NCI-H748 treated with DMSO at 0.1 percent for 48 hours (cell line): ENCODE measurements around the gene CCNJL.

ENCODE experiments used
- DNase-seq: peaks from one replicate; lab custom pipeline; 2025; lab: John Stamatoyannopoulos, UW

Gene CCNJL

DNA sequence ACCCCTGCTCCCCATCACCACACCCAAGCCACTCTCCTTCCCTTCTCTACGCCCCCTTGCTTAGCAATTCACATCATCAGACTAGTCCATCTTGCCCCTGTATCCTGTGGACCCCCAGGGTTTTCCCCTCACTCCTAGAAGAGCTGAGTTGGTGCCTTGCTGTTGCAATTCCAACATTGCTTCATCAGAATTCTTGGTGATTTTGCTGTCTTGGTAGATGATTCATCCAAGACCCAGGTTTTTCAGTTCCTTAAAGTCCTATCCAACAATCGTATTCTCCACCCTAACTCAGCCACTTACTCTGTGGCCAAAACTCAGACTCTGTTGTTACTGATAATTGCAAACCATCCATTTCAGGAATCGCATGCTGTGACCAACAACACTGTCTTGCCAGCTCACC, 21.4 kb upstream of the CCNJL start:
- DNase-seq, result no peak

DNA sequence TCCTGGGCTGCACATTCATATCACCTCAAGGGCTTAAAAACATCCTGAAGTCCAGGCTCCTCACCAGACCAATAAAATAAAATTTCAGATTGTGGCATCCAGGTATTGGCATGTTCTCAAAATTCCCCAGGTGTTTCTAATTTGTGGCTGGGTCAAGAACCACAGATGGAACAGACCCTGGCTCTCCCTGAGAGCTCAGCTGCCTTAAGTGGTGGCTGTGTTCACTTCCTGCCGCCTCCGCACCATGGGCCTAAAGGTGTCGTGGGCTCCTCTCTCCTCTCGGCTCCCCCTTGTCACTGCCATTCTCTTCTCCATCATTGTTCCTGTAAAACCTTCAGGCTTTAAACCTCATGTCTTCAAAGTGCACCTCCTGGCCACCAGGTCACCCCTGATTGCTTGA, 17.8 kb upstream of the CCNJL start:
- no peak for DNase-seq

DNA sequence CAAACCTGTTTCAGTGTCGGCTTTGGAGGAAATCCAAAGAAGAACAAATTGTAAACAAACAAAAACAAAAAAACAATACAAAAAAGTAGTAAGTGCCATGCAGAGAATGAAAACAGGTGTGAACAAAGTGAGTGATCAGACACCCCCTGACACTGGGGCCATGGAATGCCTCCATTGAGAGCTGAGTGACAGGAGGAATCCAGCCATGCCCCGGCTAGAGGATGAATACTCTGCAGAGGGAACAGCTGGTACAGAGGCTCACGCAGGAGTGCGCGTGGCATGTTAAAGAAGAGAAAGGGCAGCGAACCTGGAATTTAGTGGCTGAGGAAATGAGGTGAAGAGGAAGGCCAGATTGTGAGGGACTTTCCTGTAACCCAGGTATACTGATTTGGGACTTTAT, 15.5 kb upstream of the CCNJL start:
- DNase-seq, result no peak

DNA sequence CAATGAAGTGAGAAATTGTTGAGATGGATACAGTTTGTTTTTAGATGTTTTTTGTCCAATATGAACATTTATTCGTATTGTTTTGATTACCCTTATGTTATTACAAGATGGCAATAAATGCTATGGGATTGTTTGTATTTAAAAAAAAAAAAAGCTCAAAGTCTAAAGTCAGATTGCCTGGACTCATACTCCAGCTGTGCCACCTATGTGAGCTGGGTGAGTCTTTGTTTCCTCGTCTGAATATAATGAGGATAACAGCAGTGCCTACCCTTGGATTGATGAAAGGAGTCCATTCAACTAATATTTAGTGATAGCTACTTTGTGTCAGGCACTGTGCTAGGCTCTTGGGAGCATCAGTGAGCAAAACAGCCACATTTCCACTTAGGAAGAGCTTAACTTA, 14.6 kb upstream of the CCNJL start:
- no peak for DNase-seq

DNA sequence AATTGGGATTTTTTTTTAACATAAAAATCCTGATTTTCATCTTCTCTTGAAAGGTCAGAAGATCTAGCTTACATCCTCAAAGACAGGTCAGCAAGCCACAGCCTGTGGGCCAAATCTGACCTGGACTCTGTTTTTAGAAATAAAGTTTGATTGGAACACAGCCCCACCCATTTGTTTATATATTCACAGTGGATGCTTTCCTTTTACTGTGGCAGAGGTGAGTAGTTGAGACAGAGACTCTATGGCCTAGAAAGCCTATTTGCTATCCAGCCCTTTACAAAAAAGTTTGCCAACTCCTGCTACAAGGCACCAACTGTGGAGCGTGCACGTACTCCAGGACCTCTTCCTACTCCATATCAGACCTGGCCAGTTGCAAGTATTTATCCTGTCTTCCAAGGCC, 13.4 kb upstream of the CCNJL start:
- DNase-seq, result no peak

DNA sequence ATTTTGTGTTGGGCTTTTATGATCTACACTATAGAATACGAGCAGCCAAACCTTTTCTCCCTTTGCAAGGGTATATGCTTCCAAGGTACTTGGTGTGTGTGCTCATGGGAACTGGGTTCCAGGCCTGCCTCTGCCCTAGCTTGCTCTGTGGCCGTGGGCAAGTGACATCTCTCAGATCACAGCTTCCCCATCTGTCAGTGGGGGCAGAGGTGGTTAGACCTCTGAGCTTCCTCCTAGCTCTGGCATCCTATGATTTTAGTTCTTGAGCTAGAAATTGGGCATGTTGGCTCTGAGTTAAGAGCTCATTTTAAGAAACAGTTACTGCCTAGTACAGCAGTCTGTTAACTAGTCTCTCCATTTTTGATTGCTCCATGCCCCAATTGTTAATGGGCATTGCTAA, 12.5 kb upstream of the CCNJL start:
- DNase-seq, result no peak

DNA sequence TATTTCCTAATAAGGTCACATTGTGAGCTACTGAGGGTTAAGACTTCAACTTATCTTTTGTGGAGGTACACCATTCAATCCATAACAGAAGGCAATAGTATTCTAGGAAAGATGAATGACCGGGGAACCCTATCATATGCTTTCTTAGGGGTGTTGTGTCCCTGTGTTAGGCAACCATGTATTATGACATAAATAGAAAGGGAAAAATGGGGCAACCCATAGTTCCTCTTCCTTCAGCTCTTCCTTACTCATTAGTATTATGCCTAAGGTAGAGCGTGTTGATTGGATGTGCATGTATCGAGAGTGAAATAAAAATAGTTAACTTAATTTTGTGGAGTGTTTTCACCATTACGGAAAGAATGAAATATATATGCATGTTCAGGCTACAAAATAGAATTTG, 6.0 kb upstream of the CCNJL start:
- DNase-seq, result no peak

DNA sequence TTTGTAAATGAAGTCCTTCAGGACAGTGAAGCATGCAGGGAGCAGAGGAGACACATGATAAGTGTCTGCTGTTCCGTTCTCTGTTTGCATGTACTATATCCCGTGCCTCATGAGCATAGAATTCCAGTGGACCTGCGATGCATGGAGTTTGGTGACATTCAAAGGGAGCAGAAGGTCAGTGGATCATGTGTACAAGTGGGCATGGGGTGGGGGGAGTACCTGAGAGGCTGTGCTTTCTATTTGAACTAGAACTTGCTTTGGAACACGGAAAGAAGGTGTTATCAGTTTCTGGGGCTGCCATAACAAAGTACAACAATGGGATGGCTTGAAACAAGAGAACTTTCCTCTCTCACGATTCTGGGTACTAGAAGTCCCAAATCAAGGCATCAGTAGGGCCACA, 5.1 kb upstream of the CCNJL start:
- no peak for DNase-seq

DNA sequence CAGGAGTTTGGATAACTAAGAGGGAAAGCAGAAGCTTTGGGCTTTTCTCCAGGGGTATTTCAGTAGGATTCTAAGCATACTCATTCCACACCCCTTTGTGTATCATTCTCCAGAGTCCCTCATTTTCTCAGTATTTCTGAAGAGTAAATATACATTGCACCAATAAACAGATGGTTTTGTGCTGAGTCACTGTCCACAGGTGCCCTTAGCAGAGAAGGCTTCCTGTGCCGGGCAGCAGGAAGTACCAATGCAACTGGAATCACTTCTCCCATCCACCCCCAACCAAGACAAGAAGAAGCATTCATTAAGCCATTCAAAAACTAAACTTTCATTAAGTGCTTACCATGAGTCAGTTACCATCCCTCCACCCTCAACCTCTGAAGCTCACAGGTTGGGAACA, 3.6 kb upstream of the CCNJL start:
- DNase-seq, result peak; percentile 62

DNA sequence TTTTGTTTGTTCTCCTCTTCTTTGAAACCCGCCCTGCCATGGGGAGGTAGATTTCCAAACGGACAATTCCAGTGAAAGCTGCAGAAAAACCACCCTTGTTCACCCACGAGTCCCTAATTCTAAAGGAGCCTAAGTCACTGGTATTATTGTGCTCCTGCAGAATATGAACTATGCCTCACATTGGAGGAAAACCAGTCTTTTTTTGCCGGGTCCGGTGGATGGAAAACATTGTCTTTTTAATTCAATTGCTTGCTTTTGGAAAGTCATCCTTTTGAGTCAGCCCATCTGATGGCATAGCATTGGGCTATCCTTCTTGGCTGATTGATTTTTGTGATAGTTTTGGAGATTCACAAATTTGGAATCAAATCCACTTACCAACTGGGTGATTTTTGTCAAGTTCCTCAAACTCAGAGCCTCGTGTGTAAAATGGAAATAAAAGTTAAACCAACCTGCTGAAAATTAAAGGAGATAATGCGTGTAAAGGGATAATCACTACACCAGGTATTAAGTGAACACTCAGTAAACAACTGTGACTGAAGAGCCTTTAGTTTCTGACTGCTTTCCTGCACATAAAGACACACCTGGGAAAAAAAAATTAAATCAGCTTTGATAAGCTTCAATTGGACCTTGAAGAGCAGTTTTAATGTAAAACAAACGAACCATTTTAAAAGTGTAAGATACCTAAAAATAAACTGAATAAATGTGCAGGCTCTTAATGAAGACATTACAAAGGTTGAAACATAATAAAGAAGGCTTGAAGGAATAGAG, 780 bp upstream of the CCNJL start:
- DNase-seq, result peak; percentile 50

DNA sequence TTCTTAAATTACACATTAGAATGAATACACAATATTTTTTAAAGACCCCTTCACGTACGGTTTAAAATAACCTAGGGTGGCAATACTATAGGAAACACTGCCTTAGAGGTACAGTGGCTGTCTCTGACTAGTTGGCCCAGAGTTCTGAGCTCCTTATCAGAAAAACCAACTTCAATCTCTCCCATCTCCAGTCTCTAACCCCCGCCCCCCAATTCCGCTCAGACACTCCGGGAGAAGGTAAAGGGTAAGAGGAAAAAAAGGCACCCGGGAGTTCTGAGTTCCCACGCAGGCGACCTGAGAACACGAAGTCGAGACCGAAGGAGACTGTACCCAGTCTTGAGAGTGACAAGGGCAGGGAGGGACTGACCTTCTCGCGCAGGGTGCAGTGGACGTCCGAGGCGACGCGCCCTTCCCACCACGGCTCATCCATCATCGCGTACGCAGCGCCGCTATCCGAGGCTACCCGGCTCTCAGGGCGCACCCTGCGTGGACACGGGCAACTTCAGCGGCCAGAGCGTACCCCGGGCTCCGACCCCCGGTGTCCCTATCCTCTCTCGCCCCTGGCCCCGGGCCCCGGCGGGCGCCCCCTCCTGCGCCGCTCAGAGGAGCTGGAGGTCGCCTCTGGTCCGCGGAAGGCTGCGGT, 752 bp downstream of the CCNJL start:
- no peak for DNase-seq

DNA sequence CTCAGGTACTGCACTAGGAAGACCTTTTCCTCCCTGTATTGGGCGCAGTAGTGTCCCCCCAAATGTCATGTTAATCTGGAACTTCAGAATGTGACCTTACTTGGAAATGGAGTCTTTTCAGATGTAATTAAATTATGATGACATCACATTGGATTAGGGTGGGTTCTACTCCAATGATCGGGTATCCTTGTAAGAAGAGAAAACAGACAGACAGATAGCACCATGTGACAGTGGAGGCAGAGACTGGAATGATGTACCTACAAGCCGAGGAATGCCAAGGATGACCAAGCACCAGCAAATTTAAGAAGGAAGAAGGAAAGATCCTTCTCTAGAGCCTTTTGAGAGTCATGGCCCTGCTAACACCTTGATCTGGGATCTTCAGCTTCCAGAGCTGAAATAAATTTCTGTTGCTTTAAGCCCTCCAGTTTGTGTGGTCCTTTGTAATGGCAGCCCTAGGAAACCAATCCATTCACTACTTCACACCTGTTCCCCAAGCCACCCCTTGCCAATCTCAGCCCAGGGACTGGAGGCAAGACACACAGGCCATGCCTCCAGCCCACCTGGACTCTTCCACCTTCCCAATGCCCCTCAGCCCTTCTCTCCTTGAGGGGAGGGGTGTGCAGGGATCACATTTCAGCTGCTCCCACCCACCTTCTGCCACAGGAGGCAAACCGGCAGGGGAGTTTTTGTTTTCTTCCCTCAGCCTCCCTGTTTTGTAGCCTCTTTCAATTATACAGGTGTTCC, 1.6 kb downstream of the CCNJL start:
- no peak for DNase-seq

DNA sequence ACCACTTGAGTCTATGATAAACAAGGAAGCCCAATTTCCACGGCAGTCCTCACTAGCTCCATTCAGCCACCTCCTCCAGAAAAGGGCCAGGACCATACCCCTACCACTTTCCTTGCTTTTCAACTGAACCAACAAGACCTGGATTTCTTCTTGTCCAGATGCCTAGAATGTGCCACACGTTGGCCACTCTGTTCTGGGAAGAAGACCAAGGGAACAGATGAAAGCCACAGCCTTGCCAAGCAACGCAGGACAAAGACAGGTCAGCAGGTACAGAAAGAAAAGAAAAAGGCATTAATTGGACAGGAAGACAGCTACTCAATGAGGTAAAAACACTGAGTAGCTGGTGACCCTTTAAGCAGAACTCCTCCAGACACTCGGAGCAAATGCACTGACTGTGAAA, 2.2 kb downstream of the CCNJL start:
- no peak for DNase-seq

DNA sequence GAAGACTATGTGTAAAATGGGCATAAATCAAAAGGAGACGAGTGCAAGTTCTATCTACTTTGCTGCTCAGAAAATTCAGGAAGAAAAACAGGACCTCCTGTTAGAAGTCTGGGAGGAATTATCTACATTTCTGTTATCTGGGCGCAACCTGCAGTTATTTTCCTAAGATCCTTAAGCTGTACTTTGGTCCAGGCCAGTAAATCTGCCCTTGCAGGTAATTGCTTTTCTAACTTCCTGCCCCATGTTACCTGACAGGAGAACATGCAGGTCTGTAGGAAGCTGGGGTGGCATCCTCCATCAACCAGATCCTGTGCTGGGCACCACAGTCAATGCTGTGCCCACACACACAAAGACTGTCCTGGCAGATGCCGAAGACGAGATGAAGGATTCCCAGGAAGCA, 5.7 kb downstream of the CCNJL start:
- DNase-seq, result no peak

DNA sequence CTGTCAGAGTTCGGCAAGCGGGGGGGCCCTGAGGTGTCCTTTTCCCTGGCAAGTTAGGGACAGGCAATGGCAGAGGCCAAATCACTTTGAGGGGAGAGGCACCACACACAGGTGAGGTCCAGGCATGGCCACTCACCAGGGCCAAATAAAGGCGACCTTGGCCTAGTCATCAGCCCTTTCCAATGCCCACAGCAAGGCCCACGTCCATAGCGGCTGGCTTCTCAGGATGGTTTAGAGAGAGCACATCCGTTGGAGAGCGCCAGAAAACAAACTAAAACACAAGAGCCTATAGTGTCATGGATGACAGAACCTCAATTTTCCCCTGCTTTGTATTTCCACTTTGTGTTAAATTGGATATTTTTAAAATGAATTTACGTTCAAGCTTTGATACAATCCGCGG, 7.0 kb downstream of the CCNJL start:
- no peak for DNase-seq

DNA sequence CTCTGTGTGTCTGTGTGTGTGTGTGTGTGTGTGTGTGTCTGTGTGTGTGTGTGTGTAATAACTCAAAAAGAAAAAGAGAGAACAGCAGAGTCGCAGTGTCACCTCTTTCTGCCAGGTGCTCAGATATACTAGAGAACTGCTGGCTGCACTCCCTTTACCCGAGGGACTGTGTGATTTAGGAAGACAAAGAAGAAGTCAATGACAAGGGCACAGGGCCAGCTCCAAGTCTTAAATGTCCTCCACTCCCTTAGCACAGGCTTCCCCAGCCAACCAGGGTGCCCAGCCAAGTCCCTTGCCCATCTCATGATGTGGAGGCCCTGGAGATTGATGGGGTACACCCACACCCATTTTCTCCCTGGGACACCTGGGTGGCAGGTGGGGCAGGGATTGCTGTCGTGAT, 8.7 kb downstream of the CCNJL start:
- no peak for DNase-seq

DNA sequence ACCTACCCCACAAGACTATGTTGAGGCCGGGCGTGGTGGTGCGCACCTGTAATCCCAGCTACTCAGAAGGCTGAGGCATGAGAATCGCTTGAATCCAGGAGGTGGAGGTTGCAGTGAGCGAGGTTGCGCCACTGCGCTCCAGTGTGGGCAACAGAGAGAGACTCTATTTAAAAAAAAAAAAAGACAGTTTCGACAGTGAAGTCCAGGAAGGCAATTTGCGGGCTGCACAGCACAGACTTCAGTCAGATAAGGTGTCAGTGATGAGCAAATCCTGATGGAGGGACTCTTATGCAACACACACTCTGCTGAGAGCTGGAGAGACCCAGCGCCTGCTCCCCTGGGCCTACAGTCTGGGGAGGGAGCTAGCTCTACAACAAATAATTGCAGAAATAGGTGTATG, 14.2 kb downstream of the CCNJL start:
- DNase-seq, result no peak

DNA sequence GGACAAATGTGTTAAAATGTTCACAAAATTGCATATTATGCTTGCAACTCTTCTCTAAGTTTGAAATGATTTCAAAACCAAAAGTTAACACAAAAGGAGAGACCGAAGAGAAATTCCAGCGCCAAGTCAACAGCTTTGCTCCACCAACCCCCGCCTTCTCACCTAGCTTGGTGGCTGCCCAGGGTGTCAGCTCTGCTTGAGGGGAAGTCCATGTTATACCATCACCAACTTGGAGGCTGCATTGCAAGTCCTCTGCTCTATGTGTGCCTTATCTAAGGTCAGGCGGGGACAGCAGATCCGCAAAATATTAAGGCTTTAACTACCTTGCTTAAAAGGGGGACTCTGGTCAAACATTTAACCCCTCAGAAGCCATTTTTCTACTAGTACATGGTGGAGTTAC, 14.6 kb downstream of the CCNJL start:
- DNase-seq, result no peak

DNA sequence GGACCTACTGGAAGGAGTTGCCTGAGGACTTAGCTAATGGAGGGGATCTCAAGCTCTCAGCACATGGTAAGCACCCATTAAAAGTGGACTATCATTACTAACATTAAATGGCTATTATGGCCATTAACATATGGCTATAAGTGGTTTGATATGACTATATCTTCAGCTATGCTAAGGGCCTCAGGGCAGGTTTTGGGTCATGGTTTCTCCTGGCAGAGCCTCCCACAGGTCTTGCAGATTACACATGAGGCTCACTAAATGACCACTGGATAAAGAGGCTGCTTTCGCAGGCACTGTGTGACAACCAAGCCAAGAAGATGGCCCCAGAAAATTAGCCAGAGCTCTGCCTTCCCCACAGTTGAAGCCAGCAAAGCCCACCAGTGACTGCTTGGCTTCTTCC, 15.4 kb downstream of the CCNJL start:
- DNase-seq, result no peak

DNA sequence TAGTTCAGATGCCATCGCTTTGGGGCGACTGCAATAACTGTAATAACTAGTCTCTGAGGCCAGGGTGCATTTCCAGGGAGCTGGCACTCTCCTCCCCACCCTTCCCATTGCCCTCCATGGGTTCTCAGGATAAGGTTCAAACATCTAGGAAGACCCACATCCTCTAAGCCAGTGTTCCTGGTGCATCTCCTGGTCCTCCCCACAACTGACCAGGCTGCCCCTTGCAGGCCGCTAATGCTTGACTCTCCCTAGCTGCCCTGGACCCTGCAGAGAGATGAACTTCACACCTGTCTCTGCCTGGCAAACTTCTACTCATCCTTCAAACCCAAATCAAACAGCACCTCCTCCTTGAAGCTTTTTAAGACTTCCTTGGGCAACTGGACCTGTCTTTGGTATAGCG, 15.9 kb downstream of the CCNJL start:
- no peak for DNase-seq

DNA sequence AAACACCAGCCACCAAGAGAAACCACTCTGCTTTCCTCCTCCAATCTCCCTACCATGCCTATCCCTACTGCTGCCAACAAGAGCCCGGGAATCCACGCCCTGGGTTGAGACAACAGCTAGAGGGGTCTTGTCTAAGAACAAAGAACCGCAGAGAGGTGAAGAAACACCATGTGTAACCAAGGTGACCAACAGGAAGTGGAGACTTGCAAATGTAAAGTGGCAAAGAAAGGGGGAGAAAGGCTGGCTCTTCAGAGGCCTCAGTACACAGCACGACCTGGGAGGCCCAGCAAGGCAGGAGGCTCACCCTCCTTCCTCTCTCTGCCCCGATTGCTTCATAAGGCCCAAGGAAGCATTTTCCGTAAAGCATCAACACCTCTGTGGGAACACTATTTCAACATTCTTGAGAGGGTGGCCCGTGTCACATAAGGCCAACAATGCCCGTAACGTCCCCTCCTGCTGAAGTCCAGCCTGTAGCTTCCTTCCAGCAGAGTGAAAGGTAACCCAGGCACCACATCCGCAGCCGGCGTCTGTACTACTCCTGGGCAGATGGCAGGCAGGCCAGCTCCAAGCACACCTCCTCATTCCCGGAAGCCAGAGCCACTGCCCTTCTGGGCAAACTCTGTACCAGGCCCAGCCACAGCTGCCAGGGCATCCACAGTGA, 18.3 kb downstream of the CCNJL start:
- DNase-seq, result no peak

DNA sequence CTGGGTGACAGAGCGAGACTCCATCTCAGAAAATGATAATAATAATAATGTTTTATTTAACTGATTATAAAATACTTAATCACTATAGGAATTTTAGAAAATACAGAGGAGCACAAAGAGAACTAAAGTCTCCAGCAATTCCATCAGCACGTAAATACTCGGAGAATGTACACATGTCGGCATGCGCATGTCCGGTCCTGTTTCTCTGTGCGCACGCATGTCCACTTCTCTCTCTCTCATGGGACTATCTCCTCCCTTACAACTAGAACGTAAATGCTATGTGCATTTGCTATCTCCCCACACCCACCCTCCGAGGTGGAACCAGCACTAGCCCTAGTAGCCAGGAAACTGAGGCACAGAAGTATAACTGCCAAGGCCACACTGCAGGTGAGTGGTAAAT, 19.0 kb downstream of the CCNJL start:
- DNase-seq, result no peak

DNA sequence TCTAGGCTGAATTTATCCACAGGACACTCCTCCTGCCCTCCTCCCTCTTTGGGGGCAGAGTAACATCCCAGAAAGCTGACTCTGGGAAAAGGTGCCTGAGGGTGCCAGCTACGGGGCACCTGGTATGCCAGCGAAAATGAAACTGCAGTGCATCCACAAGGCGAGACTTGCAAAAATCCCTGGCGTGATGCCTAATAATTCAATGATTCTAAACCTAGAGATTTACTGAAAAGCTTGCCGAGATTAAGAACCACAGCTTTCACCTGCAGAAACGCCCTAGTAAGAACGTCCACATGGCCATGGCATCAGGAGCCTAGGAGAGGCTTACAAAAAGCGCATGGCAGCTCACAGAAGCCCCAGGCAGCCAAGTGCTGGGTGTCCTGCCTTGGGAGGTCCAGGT, 20.9 kb downstream of the CCNJL start:
- no peak for DNase-seq
